Small intestine (tissue), 7 donors: ENCODE measurements around the gene OGA. TPM values are rescaled to one million over a fixed set of nuclear protein-coding genes. Genes with fewer than 3 reads are reported as not detected.

Experiments
- DNase-seq, 2 donors: peaks; one replicate each; pipeline versions ENCODE4 v3.0.0 to v3.0.0-alpha.2; 2013
- FAIRE-seq: peaks from 2 replicates; lab custom pipeline; 2012; peaks lifted over from hg19 to GRCh38; lab: Jason Lieb, UNC
- H3K27ac ChIP-seq, 3 donors: one replicate each; pipeline ENCODE4 v1.5.1; 2013; ENCODE audit warnings: low read length in 2 of 3, mild to moderate bottlenecking in 2 of 3, control low read depth in 1 of 3, inconsistent platforms in 1 of 3, low read depth in 1 of 3, moderate library complexity in 1 of 3
- H3K27me3 ChIP-seq, 3 donors: one replicate each; pipeline ENCODE4 v1.6.1; 2013; ENCODE audit warnings: low read length in 3 of 3, inconsistent platforms in 1 of 3; ENCODE audit not compliant: control insufficient read depth in 3 of 3, insufficient read depth in 3 of 3
- H3K36me3 ChIP-seq, 3 donors: one replicate each; pipeline ENCODE4 v1.6.1; 2013; ENCODE audit warnings: low read length in 3 of 3, inconsistent platforms in 1 of 3, low read depth in 1 of 3, mild to moderate bottlenecking in 1 of 3, moderate library complexity in 1 of 3; ENCODE audit not compliant: control insufficient read depth in 3 of 3, insufficient read depth in 2 of 3
- H3K4me1 ChIP-seq, 3 donors: one replicate each; pipeline ENCODE4 v1.6.1; 2013; ENCODE audit warnings: low read length in 2 of 3, inconsistent platforms in 1 of 3, low read depth in 1 of 3, mild to moderate bottlenecking in 1 of 3, moderate library complexity in 1 of 3; ENCODE audit not compliant: control insufficient read depth in 3 of 3, insufficient read depth in 2 of 3
- H3K4me3 ChIP-seq, 3 donors: one replicate each; pipeline ENCODE4 v1.5.1; 2013; ENCODE audit warnings: low read length in 3 of 3, control low read depth in 1 of 3, inconsistent platforms in 1 of 3, low read depth in 1 of 3, mild to moderate bottlenecking in 1 of 3, moderate library complexity in 1 of 3
- H3K9me3 ChIP-seq, 2 donors: one replicate each; pipeline ENCODE4 v1.6.1; 2013; ENCODE audit warnings: low read depth in 1 of 2, low read length in 1 of 2; ENCODE audit not compliant: control insufficient read depth in 2 of 2, insufficient read depth in 1 of 2
- WGBS, 3 donors: extraction: QIAGEN DNeasy Blood & Tissue Kit; methylation state at CpG; one replicate each; pipeline ENCODE4 v1.1.7; 2013; 5-methylcytosine and 5-hydroxymethylcytosine counted together
- polyA plus RNA-seq, 4 donors: library from polyadenylated mRNA; stranded (reverse) in 3 of 4; unstranded in 1 of 4; fragments of 200-250 nt in 3 of 4; fragments of 120-200 nt in 1 of 4; gene quantifications; one replicate each; pipeline versions ENCODE4 v1.2.1 to v1.2.3, GENCODE V29; 2013
- donor health status: healthy with polysubstance abuse.
- donor health status: control.
- donor health status: control.
- donor health status: Bipolar disorder and iron deficiency.
- donor health status: healthy.

OGA gene
- polyA plus RNA-seq, 4 donors: 26.5 to 116 (median 31.3) TPM

DNA sequence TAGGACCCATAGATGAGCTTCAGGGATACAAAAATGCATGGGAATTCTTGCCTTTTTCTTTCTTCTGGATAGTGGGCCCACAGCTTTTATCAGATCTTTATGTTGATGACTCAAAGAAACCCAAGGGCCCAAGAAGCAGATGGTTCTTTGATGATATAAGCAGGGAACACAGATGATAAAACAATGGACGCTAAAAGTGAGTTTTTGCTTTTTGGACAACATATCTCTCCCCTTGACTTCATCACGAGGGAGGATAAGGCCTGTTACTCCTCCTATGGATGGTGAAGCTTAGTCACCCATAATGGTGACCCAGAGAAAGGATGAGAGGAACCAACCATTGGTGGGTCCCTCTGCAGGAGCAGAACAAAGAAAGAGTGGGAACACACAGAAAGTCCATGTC lies 6.5 kb upstream of the OGA start:
- Histone ChIP-seq H3K4me3 (no peak overlapping the region), H3K36me3 (peaks cover 0 to 51% (median 4%) of the 10 kb centered on the region in 3 donors), H3K27me3 (no peaks in the 10 kb centered on the region), H3K27ac (no peak overlapping the region), H3K4me1 (peaks cover 0 to 6% (median 0%) of the 10 kb centered on the region in 3 donors), H3K9me3 (no peaks in the 10 kb centered on the region)
- DNase-seq: no peak
- WGBS, 3 donors: 63 to 95% (median 84%) methylated on average over 2 of the region's 2 CpGs
- no peak for FAIRE-seq

DNA sequence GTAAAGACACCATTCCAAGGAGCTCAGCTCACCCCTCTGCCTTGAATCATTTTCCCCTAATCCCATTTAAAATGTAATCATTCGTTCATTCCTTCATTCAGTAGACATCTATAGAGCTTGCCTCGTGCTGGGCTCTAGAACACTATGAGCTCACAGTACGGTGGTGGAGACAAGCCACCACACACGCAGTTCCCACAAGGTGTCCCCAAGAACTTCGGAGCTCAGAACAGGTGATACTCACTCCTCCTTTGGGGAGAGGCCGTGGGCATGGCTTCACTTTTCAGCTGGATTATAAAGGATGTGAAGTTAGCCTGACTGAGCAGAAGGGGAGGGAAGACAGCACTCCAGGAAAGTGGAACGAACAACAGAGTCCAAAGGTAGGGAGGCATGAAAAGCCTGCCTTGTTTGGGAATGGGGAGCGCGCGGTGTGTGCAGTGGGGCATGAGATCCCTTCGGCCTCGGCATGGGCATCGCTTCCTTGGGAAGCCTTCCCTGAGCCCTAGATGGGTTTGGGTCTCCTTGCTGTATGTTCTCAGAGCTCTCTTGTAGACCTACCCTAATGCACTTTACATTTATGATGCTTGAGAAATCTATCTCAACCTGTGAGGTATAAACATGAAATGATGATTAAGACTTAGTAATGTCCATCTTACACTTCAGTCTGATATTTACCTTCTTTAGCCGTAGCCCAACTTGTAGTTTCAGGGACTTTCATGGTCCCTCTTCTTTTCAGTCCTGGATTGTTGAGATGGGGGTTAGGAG lies 809 bp upstream of the OGA start:
- Histone ChIP-seq H3K27ac (peak overlapping the region; percentile 85 to 98 (median 91)), H3K36me3 (peaks cover 0 to 9% (median 0%) of the 10 kb centered on the region in 3 donors), H3K4me1 (peaks cover 3 to 19% (median 4%) of the 10 kb centered on the region in 3 donors), H3K27me3 (no peaks in the 10 kb centered on the region), H3K9me3 (no peaks in the 10 kb centered on the region), H3K4me3 (peak overlapping the region; percentile 20 to 69 (median 41))
- no peak for FAIRE-seq
- WGBS, 3 donors: 6 to 18% (median 13%) methylated on average over 14 of the region's 14 CpGs
- peak in 1 of 2 donors; percentile 76 for DNase-seq

DNA sequence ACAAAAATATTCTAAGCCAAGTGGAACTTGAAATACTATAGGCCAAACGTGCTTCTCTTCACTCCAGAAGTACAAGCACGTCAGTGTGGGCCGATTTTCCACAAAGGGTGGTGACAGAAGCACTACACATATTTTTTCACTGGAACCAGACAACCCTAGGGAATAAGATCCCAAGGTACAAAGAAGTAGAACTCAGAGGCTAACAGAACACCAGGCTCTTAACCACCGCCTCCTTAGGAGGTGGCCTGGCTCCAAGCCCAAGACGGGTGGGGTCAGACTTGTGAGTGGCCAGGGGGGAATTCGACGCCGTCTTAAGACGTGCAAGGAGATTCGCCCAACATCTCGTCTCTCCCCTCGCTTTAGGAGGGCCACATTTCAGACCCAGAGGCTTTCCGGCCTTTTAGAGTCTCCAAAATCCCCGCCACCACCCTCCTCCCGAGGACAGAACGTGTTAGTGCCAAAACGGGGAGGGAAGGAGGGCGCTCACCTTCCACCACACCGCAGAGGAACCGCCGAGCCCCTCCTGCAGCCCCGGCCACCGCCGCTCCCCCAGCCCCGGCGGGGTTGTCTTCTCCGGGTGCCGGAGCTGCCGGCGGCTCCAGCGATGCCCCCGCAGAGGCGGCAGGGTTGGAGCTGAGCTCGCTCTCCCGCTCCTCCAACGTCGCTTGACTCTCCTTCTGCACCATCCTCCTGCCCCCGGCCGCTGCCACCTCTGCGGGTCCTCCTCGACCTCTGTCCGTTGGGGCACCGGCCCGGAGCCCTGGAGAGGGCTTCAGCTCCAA lies 716 bp downstream of the OGA start:
- FAIRE-seq (no peak), DNase-seq (peak; percentile 85 to 89)
- WGBS, 3 donors: 0% methylated on average over 29 to 44 of the region's 44 CpGs
- Histone ChIP-seq H3K9me3 (no peaks in the 10 kb centered on the region), H3K4me3 (peak overlapping the region; percentile 69 to 99 (median 84)), H3K27ac (peak overlapping the region; percentile 79 to 98 (median 91)), H3K36me3 (peaks cover 0 to 6% (median 0%) of the 10 kb centered on the region in 3 donors), H3K27me3 (no peaks in the 10 kb centered on the region), H3K4me1 (peaks cover 3 to 20% (median 5%) of the 10 kb centered on the region in 3 donors)

- peaks cover 3 to 20% (median 5%) of the 10 kb centered on the region in 3 donors for H3K4me1 ChIP-seq
- FAIRE-seq: no peak
- no peaks in the 10 kb centered on the region for H3K27me3 ChIP-seq
- no peaks in the 10 kb centered on the region for H3K9me3 ChIP-seq
- H3K4me3 ChIP-seq: peak overlapping the region; percentile 69 to 99 (median 84)
- peak overlapping the region; percentile 15 to 98 (median 91) for H3K27ac ChIP-seq
- peak in 1 of 2 donors; percentile 14 for DNase-seq
- H3K36me3 ChIP-seq: peaks cover 2 to 12% (median 2%) of the 10 kb centered on the region in 3 donors
- 0 to 1% (median 1%) methylated on average over 14 of the region's 14 CpGs for WGBS, 3 donors
Observed at GRCh38 chr10:101816913-101817336, 1.3 kb downstream of the OGA start.

- Histone ChIP-seq H3K36me3 (peaks cover 3 to 14% (median 4%) of the 10 kb centered on the region in 3 donors), H3K4me3 (peak overlapping the region; percentile 69 to 99 (median 84)), H3K27me3 (no peaks in the 10 kb centered on the region), H3K4me1 (peaks cover 3 to 20% (median 5%) of the 10 kb centered on the region in 3 donors), H3K9me3 (no peaks in the 10 kb centered on the region), H3K27ac (no peak overlapping the region)
- peak in 1 of 2 donors; percentile 14 for DNase-seq
- no peak for FAIRE-seq
- 2% methylated on average over 5 of the region's 5 CpGs for WGBS, 3 donors
Observed at GRCh38 chr10:101816376-101816775, 1.9 kb downstream of the OGA start.

GRCh38 chr10:101814466-101815071 lies 3.7 kb downstream of the OGA start:
- Histone ChIP-seq H3K4me1 (peaks cover 3 to 17% (median 5%) of the 10 kb centered on the region in 3 donors), H3K27ac (no peak overlapping the region), H3K9me3 (no peaks in the 10 kb centered on the region), H3K27me3 (no peaks in the 10 kb centered on the region), H3K36me3 (peaks cover 4 to 26% (median 10%) of the 10 kb centered on the region in 3 donors), H3K4me3 (peak overlapping the region in 1 of 3 donors; percentile 84)
- WGBS, 3 donors: 68 to 81% (median 69%) methylated on average over 8 of the region's 8 CpGs
- DNase-seq (peak in 1 of 2 donors; percentile 11), FAIRE-seq (no peak)

GRCh38 chr10:101812606-101813005 lies 5.6 kb downstream of the OGA start:
- no peak for DNase-seq
- FAIRE-seq: no peak
- Histone ChIP-seq H3K4me3 (no peak overlapping the region), H3K36me3 (peaks cover 6 to 35% (median 13%) of the 10 kb centered on the region in 3 donors), H3K4me1 (peaks cover 3 to 7% (median 5%) of the 10 kb centered on the region in 3 donors), H3K27ac (no peak overlapping the region), H3K27me3 (no peaks in the 10 kb centered on the region), H3K9me3 (no peaks in the 10 kb centered on the region)
- WGBS, 3 donors: 80 to 90% (median 86%) methylated on average over 4 of the region's 4 CpGs

DNA sequence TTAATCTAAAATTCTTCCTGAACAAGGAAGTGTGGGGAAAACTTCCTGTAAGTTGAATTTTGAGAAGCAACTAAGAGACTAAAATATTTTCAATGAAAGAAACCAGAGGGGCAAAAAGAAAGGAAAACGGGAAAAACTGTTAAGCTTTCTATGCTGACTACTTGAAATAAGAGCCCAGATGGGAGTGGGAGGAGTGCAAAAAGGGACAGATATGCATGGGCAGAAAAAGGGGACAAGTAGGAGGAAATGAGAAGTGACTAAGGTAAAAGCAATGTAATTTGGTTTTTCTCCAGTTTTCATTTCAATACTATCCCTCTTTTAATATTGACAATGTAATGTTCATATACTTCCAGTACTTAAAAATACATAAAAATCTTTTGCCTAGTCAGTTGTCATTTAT lies 11.1 kb downstream of the OGA start:
- H3K9me3 ChIP-seq: no peaks in the 10 kb centered on the region
- no peaks in the 10 kb centered on the region for H3K4me1 ChIP-seq
- H3K36me3 ChIP-seq: peaks cover 9 to 61% (median 24%) of the 10 kb centered on the region in 3 donors
- FAIRE-seq (no peak), DNase-seq (no peak)
- 87 to 91% (median 87%) methylated on average over 1 of the region's 1 CpG for WGBS, 3 donors
- H3K27me3 ChIP-seq: no peaks in the 10 kb centered on the region
- no peak overlapping the region for H3K27ac ChIP-seq
- H3K4me3 ChIP-seq: no peak overlapping the region
